Suprapubic skin (tissue), 4 donors: ENCODE results near the gene PDE7B. TPM values are rescaled to one million over a fixed set of nuclear protein-coding genes. Genes with fewer than 3 reads are reported as not detected.

ENCODE experiments used
- DNase-seq, 2 donors: peaks; one replicate each; pipeline ENCODE4 v3.0.0-alpha.2; 2019; ENCODE audit warnings: low spot score in 2 of 2
- H3K27ac ChIP-seq: fragments of 200-600 bp; sonication (generic); one replicate; pipeline ENCODE4 v1.5.1; 2019
- H3K27me3 ChIP-seq: fragments of 200-600 bp; sonication (generic); one replicate; pipeline ENCODE4 v1.5.1; 2019
- H3K36me3 ChIP-seq: fragments of 200-600 bp; sonication (generic); one replicate; pipeline ENCODE4 v1.5.1; 2019
- H3K4me1 ChIP-seq: fragments of 200-600 bp; sonication (generic); one replicate; pipeline ENCODE4 v1.5.1; 2019
- H3K4me3 ChIP-seq: fragments of 200-600 bp; sonication (generic); one replicate; pipeline ENCODE4 v1.5.1; 2019; ENCODE audit warnings: mild to moderate bottlenecking
- H3K9me3 ChIP-seq: fragments of 200-600 bp; sonication (generic); one replicate; pipeline ENCODE4 v1.5.1; 2019
- CTCF ChIP-seq, 2 donors: fragments of 200-600 bp in 1 of 2; fragments of 450-650 bp in 1 of 2; sonication (generic) in 1 of 2; IDR thresholded peaks; one replicate each; pipeline ENCODE4 v1.5.1; 2016 to 2019; ENCODE audit warnings: antibody characterized with exemption in 2 of 2, mild to moderate bottlenecking in 1 of 2, moderate library complexity in 1 of 2
- EP300 ChIP-seq: sonication (generic); formaldehyde crosslinking; IDR thresholded peaks from one replicate; pipeline ENCODE4 v1.6.1; 2017; ENCODE audit warnings: antibody characterized with exemption
- POLR2A ChIP-seq, 2 donors: fragments of 450-650 bp; IDR thresholded peaks; one replicate each; pipeline ENCODE4 v1.6.1; 2017; ENCODE audit warnings: antibody characterized with exemption in 2 of 2, mild to moderate bottlenecking in 2 of 2, moderate library complexity in 2 of 2
- POLR2AphosphoS5 ChIP-seq, 3 donors: sonication (generic); formaldehyde crosslinking; IDR thresholded peaks; one replicate each; pipeline ENCODE4 v1.6.1; 2017; ENCODE audit warnings: antibody characterized with exemption in 3 of 3
- WGBS: methylation state at CpG from one replicate; pipeline ENCODE4 v1.1.5; 2018; 5-methylcytosine and 5-hydroxymethylcytosine counted together
- total RNA-seq, 4 donors: library from RNA; depleted of rRNA; stranded (reverse); fragments of >200 nt; gene quantifications; one replicate each; pipeline ENCODE4 v1.1.0, GENCODE V29; 2016

PDE7B gene
- total RNA-seq, 4 donors from 2014 or later = 0.26 to 1.2 (median 0.62) TPM

- Histone ChIP-seq H3K4me1 (peaks cover 3% of the 10 kb centered on the region), H3K27ac (no peak overlapping the region), H3K27me3 (no peaks in the 10 kb centered on the region), H3K9me3 (no peaks in the 10 kb centered on the region), H3K36me3 (no peaks in the 10 kb centered on the region), H3K4me3 (no peak overlapping the region)
- TF ChIP-seq POLR2AphosphoS5 (IDR thresholded peaks at IDR 0.05) (no peak), EP300 (no peak), POLR2A (IDR thresholded peaks at IDR 0.05) (no peak), CTCF (IDR thresholded peaks at IDR 0.05) (no peak)
- DNase-seq = no peak
- WGBS = 80% methylated on average over 4 of the region's 4 CpGs
Observed at GRCh38 chr6:135990439-135990838, 138.9 kb downstream of the PDE7B start.

GRCh38 chr6:135990855-135991464 is 139.5 kb downstream of the PDE7B start:
- no peak for DNase-seq
- Histone ChIP-seq H3K4me3 (no peak overlapping the region), H3K9me3 (no peaks in the 10 kb centered on the region), H3K27me3 (no peaks in the 10 kb centered on the region), H3K4me1 (peaks cover 3% of the 10 kb centered on the region), H3K36me3 (no peaks in the 10 kb centered on the region), H3K27ac (no peak overlapping the region)
- 90% methylated on average over 4 of the region's 4 CpGs for WGBS
- no peak for TF ChIP-seq POLR2AphosphoS5 (IDR thresholded peaks at IDR 0.05)
- no peak for TF ChIP-seq POLR2A (IDR thresholded peaks at IDR 0.05)
- TF ChIP-seq EP300 = no peak
- TF ChIP-seq CTCF (IDR thresholded peaks at IDR 0.05) = no peak

DNA sequence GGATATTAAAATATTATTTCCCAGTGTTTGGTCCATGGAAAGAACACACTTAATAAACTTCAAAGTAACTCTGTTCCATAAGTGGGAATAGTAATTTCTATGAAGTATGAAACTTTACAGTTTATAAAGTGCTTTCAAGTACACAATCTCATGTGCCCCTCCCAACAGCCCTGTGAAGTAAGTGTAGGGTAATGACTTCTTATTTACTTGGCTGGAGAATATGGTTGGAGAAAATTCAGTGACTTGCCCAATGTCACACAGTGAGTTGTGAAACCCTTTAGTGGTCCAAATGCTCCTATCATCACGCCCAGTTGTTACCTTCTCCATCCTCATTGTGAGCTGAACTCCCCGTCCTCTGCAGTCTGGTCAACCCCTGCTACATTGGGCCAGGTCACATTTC is 141.2 kb downstream of the PDE7B start:
- H3K4me1 ChIP-seq = peaks cover 3% of the 10 kb centered on the region
- DNase-seq = no peak
- no peak for TF ChIP-seq POLR2AphosphoS5 (IDR thresholded peaks at IDR 0.05)
- TF ChIP-seq POLR2A (IDR thresholded peaks at IDR 0.05) = no peak
- TF ChIP-seq CTCF (IDR thresholded peaks at IDR 0.05) = no peak
- TF ChIP-seq EP300 = no peak
- H3K4me3 ChIP-seq = no peak overlapping the region
- no peaks in the 10 kb centered on the region for H3K36me3 ChIP-seq
- H3K9me3 ChIP-seq = no peaks in the 10 kb centered on the region
- H3K27me3 ChIP-seq = no peaks in the 10 kb centered on the region
- 92% methylated on average over 2 of the region's 2 CpGs for WGBS
- no peak overlapping the region for H3K27ac ChIP-seq

DNA sequence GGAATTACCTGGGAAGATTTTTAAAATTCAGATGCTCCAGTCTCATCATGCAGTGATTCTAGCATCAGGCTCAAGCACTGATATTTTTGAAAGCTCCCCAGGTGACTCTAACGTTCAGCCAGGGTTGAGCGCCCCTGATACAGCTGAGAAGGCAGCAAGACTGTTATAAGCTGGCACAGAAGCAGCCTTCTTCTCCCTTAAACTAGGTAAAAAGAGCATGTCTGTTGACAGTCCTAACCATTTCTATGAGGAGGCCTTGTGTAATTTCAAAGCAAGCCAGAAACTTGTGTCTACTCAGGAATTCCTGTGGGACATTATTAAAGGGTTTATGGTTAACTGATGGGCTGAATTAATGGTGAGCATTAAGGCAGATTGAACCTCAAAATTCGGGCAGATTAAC is 141.9 kb downstream of the PDE7B start:
- TF ChIP-seq POLR2AphosphoS5 (IDR thresholded peaks at IDR 0.05) (no peak), CTCF (IDR thresholded peaks at IDR 0.05) (no peak), EP300 (no peak), POLR2A (IDR thresholded peaks at IDR 0.05) (no peak)
- no peak overlapping the region for H3K4me3 ChIP-seq

GRCh38 chr6:135994857-135995544 is 143.5 kb downstream of the PDE7B start:
- no peak overlapping the region for H3K27ac ChIP-seq
- peaks cover 3% of the 10 kb centered on the region for H3K4me1 ChIP-seq
- H3K4me3 ChIP-seq = no peak overlapping the region
- H3K9me3 ChIP-seq = no peaks in the 10 kb centered on the region
- no peak for TF ChIP-seq POLR2AphosphoS5 (IDR thresholded peaks at IDR 0.05)
- TF ChIP-seq POLR2A (IDR thresholded peaks at IDR 0.05) = no peak
- TF ChIP-seq CTCF (IDR thresholded peaks at IDR 0.05) = no peak
- no peak for TF ChIP-seq EP300
- no peaks in the 10 kb centered on the region for H3K36me3 ChIP-seq
- DNase-seq = no peak
- no peaks in the 10 kb centered on the region for H3K27me3 ChIP-seq
- 78% methylated on average over 5 of the region's 5 CpGs for WGBS

More for the DNA sequence above, 141.9 kb downstream of the PDE7B start:
- Histone ChIP-seq H3K27ac (no peak overlapping the region), H3K36me3 (no peaks in the 10 kb centered on the region), H3K27me3 (no peaks in the 10 kb centered on the region), H3K4me1 (peaks cover 3% of the 10 kb centered on the region), H3K9me3 (no peaks in the 10 kb centered on the region)
- DNase-seq = no peak
- WGBS = 93% methylated on average over 3 of the region's 3 CpGs
